PC-3 (cell line): ENCODE measurements around the gene CMSS1.

Experiments
- EZH2 ChIP-seq: fragments of 300-600 bp; sonication (generic); IDR thresholded peaks from one replicate; pipeline ENCODE4 v1.6.1; 2017; ENCODE audit warnings: antibody characterized with exemption, mild to moderate bottlenecking, low read length; ENCODE audit not compliant: unreplicated experiment
- EZH2phosphoT487 ChIP-seq: fragments of 300-600 bp; sonication (generic); IDR thresholded peaks from 2 replicates; pipeline ENCODE4 v1.6.1; 2018; ENCODE audit warnings: mild to moderate bottlenecking, antibody characterized with exemption, low read length, borderline replicate concordance
- TF ChIP-seq, protein P1 (sequence below): fragments of 300-600 bp; sonication (generic); conservative IDR thresholded peaks from 2 replicates; pipeline ENCODE4 v1.5.1; 2017; ENCODE audit warnings: antibody characterized with exemption, low read depth, mild to moderate bottlenecking, low read length

DNA sequence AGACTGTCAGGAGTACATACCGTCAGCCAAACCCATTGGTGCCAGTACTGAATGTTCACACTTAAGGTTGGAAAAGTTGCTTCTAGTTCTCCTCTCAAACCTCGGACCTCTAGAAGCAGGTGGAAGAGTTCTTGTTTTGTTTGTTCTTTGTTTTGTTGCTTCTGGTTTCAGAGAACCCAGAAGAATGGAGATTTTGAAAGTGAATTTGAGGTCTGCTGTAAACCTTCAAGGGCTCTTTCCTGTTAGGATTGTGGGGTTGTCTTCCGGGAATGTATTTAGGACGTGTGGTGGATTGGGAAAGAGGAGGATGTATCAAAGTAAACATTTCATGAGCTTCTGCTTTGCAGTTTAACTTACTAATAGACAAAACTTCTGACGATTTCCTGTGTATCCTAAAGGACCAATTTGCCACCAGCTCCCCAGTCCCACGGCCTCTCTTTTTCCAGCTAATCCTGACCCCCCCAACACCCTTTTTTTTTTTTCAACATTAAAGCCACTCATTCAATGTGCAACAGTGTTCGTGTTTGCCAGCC lies 246.3 kb downstream of the CMSS1 start:
- TF ChIP-seq, protein P1, sequence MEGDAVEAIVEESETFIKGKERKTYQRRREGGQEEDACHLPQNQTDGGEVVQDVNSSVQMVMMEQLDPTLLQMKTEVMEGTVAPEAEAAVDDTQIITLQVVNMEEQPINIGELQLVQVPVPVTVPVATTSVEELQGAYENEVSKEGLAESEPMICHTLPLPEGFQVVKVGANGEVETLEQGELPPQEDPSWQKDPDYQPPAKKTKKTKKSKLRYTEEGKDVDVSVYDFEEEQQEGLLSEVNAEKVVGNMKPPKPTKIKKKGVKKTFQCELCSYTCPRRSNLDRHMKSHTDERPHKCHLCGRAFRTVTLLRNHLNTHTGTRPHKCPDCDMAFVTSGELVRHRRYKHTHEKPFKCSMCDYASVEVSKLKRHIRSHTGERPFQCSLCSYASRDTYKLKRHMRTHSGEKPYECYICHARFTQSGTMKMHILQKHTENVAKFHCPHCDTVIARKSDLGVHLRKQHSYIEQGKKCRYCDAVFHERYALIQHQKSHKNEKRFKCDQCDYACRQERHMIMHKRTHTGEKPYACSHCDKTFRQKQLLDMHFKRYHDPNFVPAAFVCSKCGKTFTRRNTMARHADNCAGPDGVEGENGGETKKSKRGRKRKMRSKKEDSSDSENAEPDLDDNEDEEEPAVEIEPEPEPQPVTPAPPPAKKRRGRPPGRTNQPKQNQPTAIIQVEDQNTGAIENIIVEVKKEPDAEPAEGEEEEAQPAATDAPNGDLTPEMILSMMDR = no peak
- TF ChIP-seq EZH2 (no peak), EZH2phosphoT487 (no peak)
